ENCODE results near the gene ALB.

ALB gene

GRCh38 chr4:73439991-73440390 lies 35.9 kb downstream of the ALB start:
- TF ChIP-seq CTCF (IDR thresholded peaks at IDR 0.05; ENCODE audit: low read depth, low read length, missing control alignments) = no peak
- no peak for DNase-seq (ENCODE audit: extremely low read depth, low read depth)
- no peak overlapping the region for H3K4me3 ChIP-seq (replicated peaks; ENCODE audit: low read depth, low read length)

GRCh38 chr4:73440653-73441052 lies 36.6 kb downstream of the ALB start:
- TF ChIP-seq CTCF (IDR thresholded peaks at IDR 0.05; ENCODE audit: low read depth, low read length, missing control alignments) = no peak
- DNase-seq (ENCODE audit: extremely low read depth, low read depth) = no peak
- no peak overlapping the region for H3K4me3 ChIP-seq (replicated peaks; ENCODE audit: low read depth, low read length)

GRCh38 chr4:73442275-73442674 lies 38.2 kb downstream of the ALB start:
- H3K4me3 ChIP-seq (replicated peaks; ENCODE audit: low read depth, low read length) = no peak overlapping the region
- DNase-seq (ENCODE audit: extremely low read depth, low read depth) = no peak
- TF ChIP-seq CTCF (IDR thresholded peaks at IDR 0.05; ENCODE audit: low read depth, low read length, missing control alignments) = no peak

GRCh38 chr4:73443224-73443623 lies 39.1 kb downstream of the ALB start:
- no peak for TF ChIP-seq CTCF (IDR thresholded peaks at IDR 0.05; ENCODE audit: low read depth, low read length, missing control alignments)
- no peak for DNase-seq (ENCODE audit: extremely low read depth, low read depth)
- no peak overlapping the region for H3K4me3 ChIP-seq (replicated peaks; ENCODE audit: low read depth, low read length)

- TF ChIP-seq CTCF (IDR thresholded peaks at IDR 0.05; ENCODE audit: low read depth, low read length, missing control alignments) = no peak
- H3K4me3 ChIP-seq (replicated peaks; ENCODE audit: low read depth, low read length) = no peak overlapping the region
- DNase-seq (ENCODE audit: extremely low read depth, low read depth) = no peak
Measured at GRCh38 chr4:73445383-73446335, 41.6 kb downstream of the ALB start.

GRCh38 chr4:73446336-73446938 lies 42.4 kb downstream of the ALB start:
- peak; percentile 63 for TF ChIP-seq CTCF (IDR thresholded peaks at IDR 0.05; ENCODE audit: low read depth, low read length, missing control alignments)
- DNase-seq (ENCODE audit: extremely low read depth, low read depth) = no peak
- no peak overlapping the region for H3K4me3 ChIP-seq (replicated peaks; ENCODE audit: low read depth, low read length)

Measured in HFF-Myc (cell line).